Caco-2 (cell line): Measurements from ENCODE around the gene ZNF879. TPM values are rescaled to one million over a fixed set of nuclear protein-coding genes. Genes with fewer than 3 reads are reported as not detected.

Experiments
- BruUV-seq: library from RNA; stranded (reverse); fragments of 400-500 nt; replicated peaks from 2 replicates; lab custom pipeline; 2021; lab: Mats Ljungman, UMichigan
- CTCF ChIA-PET: fragments of 300-600 bp; sonication (Branson Sonifier 250); formaldehyde crosslinking; loops from one replicate; lab custom pipeline; 2022; ENCODE audit warnings: antibody characterized with exemption; lab: Charles Lee
- POLR2A ChIA-PET: fragments of 300-600 bp; sonication (Branson Sonifier 250); formaldehyde crosslinking; loops from one replicate; lab custom pipeline; 2022; ENCODE audit warnings: antibody characterized with exemption; lab: Charles Lee
- DNase-seq, 2 experiments: peaks; one replicate each; pipeline versions ENCODE4 v3.0.0 to v3.0.0-alpha.2; 2020 to 2022
- H3K27me3 ChIP-seq: replicated peaks from 2 replicates; pipeline ENCODE4 v1.6.0; 2011; ENCODE audit warnings: low read length; ENCODE audit not compliant: control insufficient read depth, insufficient read depth
- H3K36me3 ChIP-seq: 2 replicates; pipeline ENCODE4 v1.5.1; 2011; ENCODE audit warnings: low read length; ENCODE audit not compliant: control insufficient read depth, insufficient read depth
- H3K4me1 ChIP-seq: fragments of 250-450 bp; sonication (Bioruptor Pico); 2 replicates; pipeline ENCODE4 v1.5.1; 2020; ENCODE audit warnings: mild to moderate bottlenecking
- H3K4me3 ChIP-seq: 2 replicates; pipeline ENCODE4 v1.5.1; 2011; ENCODE audit warnings: low read depth, mild to moderate bottlenecking, control low read depth, low read length
- H3K9me3 ChIP-seq: fragments of 250-450 bp; sonication (Bioruptor Pico); 2 replicates; pipeline ENCODE4 v1.5.1; 2020; ENCODE audit warnings: mild to moderate bottlenecking, moderate library complexity
- H3K27ac Mint-ChIP-seq: one replicate; pipeline ENCODE4 v1.8.0; 2022; ENCODE audit warnings: mixed read lengths; ENCODE audit not compliant: unreplicated experiment
- H3K27me3 Mint-ChIP-seq: one replicate; pipeline ENCODE4 v1.8.0; 2022; ENCODE audit warnings: mixed read lengths; ENCODE audit not compliant: insufficient read depth, unreplicated experiment
- H3K36me3 Mint-ChIP-seq: one replicate; pipeline ENCODE4 v1.8.0; 2022; ENCODE audit warnings: mild to moderate bottlenecking, mixed read lengths; ENCODE audit not compliant: insufficient read depth, unreplicated experiment
- H3K4me1 Mint-ChIP-seq: one replicate; pipeline ENCODE4 v1.8.0; 2022; ENCODE audit warnings: low read depth, mixed read lengths; ENCODE audit not compliant: unreplicated experiment
- H3K4me3 Mint-ChIP-seq: one replicate; pipeline ENCODE4 v1.8.0; 2022; ENCODE audit warnings: mild to moderate bottlenecking, moderate library complexity, mixed read lengths; ENCODE audit not compliant: unreplicated experiment
- H3K9me3 Mint-ChIP-seq: one replicate; pipeline ENCODE4 v1.8.0; 2022; ENCODE audit warnings: mixed read lengths; ENCODE audit not compliant: unreplicated experiment
- CTCF ChIP-seq, 2 experiments: fragments of 200-600 bp in 1 of 2; IDR thresholded peaks; 1 replicate in 1 of 2; 2 replicates in 1 of 2; pipeline versions ENCODE4 v1.5.1 to v1.8.0; 2011 to 2022; ENCODE audit warnings: antibody characterized with exemption in 1 of 2, control low read depth in 1 of 2, inconsistent platforms in 1 of 2, low read depth in 1 of 2, low read length in 1 of 2, mild to moderate bottlenecking in 1 of 2, moderate library complexity in 1 of 2; ENCODE audit not compliant: insufficient read depth in 1 of 2, severe bottlenecking in 1 of 2, unreplicated experiment in 1 of 2
- intact Hi-C: fragments of 100-400 bp; cut with micrococcal nuclease; formaldehyde crosslinking; loops from one replicate; pipeline ENCODE4 v1.10.0; 2022; ENCODE audit not compliant: unreplicated experiment
- total RNA-seq: library from RNA; stranded (reverse); gene quantifications from 2 replicates; pipeline ENCODE4 v1.2.3, GENCODE V29; 2022

ZNF879 gene
- total RNA-seq, 1 experiment from 2014 or later, result 3.0 TPM

DNA sequence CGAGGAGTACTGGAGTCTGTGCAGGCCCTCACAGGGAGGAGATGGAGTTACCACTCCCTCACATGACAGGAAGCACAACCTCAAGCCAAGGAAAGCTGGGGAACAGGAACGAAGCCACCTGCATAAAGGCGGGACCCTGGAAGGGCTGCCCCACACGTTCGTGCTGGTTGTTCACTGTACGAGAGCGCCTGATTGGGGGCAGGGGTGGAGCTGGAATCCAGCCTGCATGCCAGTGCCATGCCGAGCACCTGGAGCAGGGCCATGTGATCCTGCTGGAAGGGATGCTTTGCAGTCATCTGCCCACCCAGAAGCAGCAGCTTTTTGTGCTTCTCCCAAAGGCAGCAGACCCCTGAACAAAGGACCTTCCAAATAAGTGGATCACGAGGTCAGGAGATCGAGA, 39.9 kb upstream of the ZNF879 start:
- no peaks in the 10 kb centered on the region for H3K27me3 Mint-ChIP-seq
- no peak overlapping the region for H3K27ac Mint-ChIP-seq
- intact Hi-C loops, result no loop called here
- H3K9me3 ChIP-seq, result peaks cover 26% of the 10 kb centered on the region; the same call in 1 of the 2 replicates
- no peak overlapping the region for H3K4me3 ChIP-seq
- POLR2A ChIA-PET, result no interaction called here
- H3K27me3 ChIP-seq, result no peaks in the 10 kb centered on the region
- H3K4me1 ChIP-seq, result no peaks in the 10 kb centered on the region
- H3K4me1 Mint-ChIP-seq, result no peaks in the 10 kb centered on the region
- CTCF ChIA-PET, result no interaction called here
- H3K4me3 Mint-ChIP-seq, result no peak overlapping the region
- H3K9me3 Mint-ChIP-seq, result peaks cover 49% of the 10 kb centered on the region
- BruUV-seq, result no TSS peak
- no peak for DNase-seq
- TF ChIP-seq CTCF (IDR thresholded peaks at IDR 0.05; ENCODE audit: insufficient read depth in 1 of 2, low read depth in 1 of 2, low read length in 1 of 2, severe bottlenecking in 1 of 2, unreplicated experiment in 1 of 2), result no peak
- no peaks in the 10 kb centered on the region for H3K36me3 Mint-ChIP-seq
- H3K36me3 ChIP-seq, result no peaks in the 10 kb centered on the region

DNA sequence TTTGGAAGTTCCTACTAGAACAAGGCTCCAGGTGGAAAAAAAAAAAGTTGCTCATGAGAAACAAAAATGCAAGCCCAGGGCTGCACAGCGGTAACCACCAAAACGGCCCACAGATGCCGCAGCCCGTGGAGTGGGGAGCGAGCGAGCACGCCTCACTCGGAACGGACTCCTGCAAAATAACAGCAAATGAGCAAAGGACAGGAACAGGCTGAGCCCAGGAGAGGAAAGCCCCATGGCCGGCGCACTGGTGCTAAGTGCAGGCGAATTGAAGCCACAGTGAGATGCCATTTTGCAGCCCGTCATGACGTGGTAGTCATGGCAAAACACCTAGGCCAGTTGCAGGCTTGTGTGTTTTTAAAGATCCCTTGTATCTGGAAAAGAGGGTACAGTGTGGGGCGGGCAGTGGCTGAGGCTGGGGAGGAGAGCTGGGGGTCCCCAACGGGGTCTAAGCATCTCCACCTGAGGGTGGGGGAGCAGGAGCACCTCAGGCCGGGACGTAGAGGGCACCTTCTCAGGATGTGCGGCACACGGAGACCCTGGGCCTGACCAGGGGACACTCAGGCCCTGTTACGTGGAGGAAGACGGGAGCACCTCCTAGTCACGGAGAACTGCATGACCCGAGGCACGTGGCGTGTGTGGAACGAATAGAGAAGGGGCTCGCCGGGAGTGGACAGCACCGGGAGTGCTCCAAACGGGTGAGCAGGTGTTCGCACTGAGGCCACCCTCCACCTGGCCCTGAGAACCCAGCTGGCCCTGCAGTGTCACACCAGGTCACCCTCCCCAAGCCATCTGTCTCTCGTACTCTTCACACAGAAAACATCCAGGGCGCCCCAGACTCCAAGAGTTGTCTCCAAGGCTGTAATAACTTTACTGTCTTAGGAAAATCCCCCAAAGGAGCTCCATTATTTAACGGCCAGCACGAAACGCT, 39.2 kb upstream of the ZNF879 start:
- BruUV-seq, result no TSS peak
- CTCF ChIA-PET, result no interaction called here
- intact Hi-C loops, result no loop called here
- no peak overlapping the region for H3K27ac Mint-ChIP-seq
- no peaks in the 10 kb centered on the region for H3K27me3 Mint-ChIP-seq
- no peak overlapping the region for H3K4me3 Mint-ChIP-seq
- Histone ChIP-seq H3K9me3 (peaks cover 23% of the 10 kb centered on the region; the same call in 1 of the 2 replicates), H3K36me3 (no peaks in the 10 kb centered on the region), H3K27me3 (no peaks in the 10 kb centered on the region), H3K4me1 (no peaks in the 10 kb centered on the region), H3K4me3 (no peak overlapping the region)
- DNase-seq, result no peak
- no peaks in the 10 kb centered on the region for H3K36me3 Mint-ChIP-seq
- no peak for TF ChIP-seq CTCF (IDR thresholded peaks at IDR 0.05; ENCODE audit: insufficient read depth in 1 of 2, low read depth in 1 of 2, low read length in 1 of 2, severe bottlenecking in 1 of 2, unreplicated experiment in 1 of 2)
- POLR2A ChIA-PET, result interaction anchor here (0.6 kb wide), 1 partner anchor 266 kb away, joined by 4 read pairs; no protein-coding TSS in a partner anchor
- no peaks in the 10 kb centered on the region for H3K4me1 Mint-ChIP-seq
- peaks cover 42% of the 10 kb centered on the region for H3K9me3 Mint-ChIP-seq

GRCh38 chr5:178986326-178986960, 37.2 kb upstream of the ZNF879 start:
- H3K9me3 Mint-ChIP-seq, result peaks cover 31% of the 10 kb centered on the region
- no peak for TF ChIP-seq CTCF (IDR thresholded peaks at IDR 0.05; ENCODE audit: insufficient read depth in 1 of 2, low read depth in 1 of 2, low read length in 1 of 2, severe bottlenecking in 1 of 2, unreplicated experiment in 1 of 2)
- Histone ChIP-seq H3K4me1 (no peaks in the 10 kb centered on the region), H3K27me3 (no peaks in the 10 kb centered on the region), H3K4me3 (no peak overlapping the region), H3K36me3 (no peaks in the 10 kb centered on the region), H3K9me3 (peaks cover 23% of the 10 kb centered on the region)
- no peak overlapping the region for H3K27ac Mint-ChIP-seq
- intact Hi-C loops, result no loop called here
- H3K27me3 Mint-ChIP-seq, result no peaks in the 10 kb centered on the region
- no peaks in the 10 kb centered on the region for H3K4me1 Mint-ChIP-seq
- CTCF ChIA-PET, result no interaction called here
- BruUV-seq, result no TSS peak
- H3K4me3 Mint-ChIP-seq, result no peak overlapping the region
- H3K36me3 Mint-ChIP-seq, result no peaks in the 10 kb centered on the region
- DNase-seq, result no peak
- POLR2A ChIA-PET, result no interaction called here
